Fibroblast of pulmonary artery (primary cell): ENCODE results near the gene CEACAM1.

Experiments used
- DNase-seq: peaks from one replicate; pipeline ENCODE4 v3.0.0-alpha.2; 2010; ENCODE audit warnings: low read depth
- H3K4me3 ChIP-seq: replicated peaks from 2 replicates; pipeline ENCODE4 v1.5.1; 2011; ENCODE audit warnings: low read depth, mild to moderate bottlenecking, control low read depth, low read length, moderate library complexity
- TF ChIP-seq, protein P1 (sequence below): IDR thresholded peaks from 2 replicates; pipeline ENCODE4 v1.5.1; 2011; ENCODE audit warnings: mild to moderate bottlenecking, control low read depth, low read length, inconsistent platforms; ENCODE audit errors: missing control alignments

Gene CEACAM1

DNA sequence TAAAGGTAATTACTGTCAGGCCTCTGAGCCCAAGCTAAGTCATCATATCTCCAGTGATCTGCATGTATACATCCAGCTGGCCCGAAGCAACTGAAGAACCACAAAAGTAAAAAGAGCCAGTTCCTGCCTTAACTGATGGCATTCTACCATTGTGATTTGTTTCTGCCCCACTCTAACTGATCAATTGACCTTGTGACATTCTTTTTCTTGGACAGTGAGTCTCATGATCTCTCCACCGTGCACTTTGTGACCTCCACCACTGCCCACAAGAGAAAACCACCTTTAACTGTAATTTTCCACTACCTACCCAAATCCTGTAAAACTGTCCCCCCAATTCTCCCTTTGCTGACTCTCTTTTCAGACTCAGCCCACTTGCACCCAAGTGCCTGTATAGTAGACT is 68.4 kb downstream of the CEACAM1 start:
- no peak overlapping the region for H3K4me3 ChIP-seq
- TF ChIP-seq, protein P1, sequence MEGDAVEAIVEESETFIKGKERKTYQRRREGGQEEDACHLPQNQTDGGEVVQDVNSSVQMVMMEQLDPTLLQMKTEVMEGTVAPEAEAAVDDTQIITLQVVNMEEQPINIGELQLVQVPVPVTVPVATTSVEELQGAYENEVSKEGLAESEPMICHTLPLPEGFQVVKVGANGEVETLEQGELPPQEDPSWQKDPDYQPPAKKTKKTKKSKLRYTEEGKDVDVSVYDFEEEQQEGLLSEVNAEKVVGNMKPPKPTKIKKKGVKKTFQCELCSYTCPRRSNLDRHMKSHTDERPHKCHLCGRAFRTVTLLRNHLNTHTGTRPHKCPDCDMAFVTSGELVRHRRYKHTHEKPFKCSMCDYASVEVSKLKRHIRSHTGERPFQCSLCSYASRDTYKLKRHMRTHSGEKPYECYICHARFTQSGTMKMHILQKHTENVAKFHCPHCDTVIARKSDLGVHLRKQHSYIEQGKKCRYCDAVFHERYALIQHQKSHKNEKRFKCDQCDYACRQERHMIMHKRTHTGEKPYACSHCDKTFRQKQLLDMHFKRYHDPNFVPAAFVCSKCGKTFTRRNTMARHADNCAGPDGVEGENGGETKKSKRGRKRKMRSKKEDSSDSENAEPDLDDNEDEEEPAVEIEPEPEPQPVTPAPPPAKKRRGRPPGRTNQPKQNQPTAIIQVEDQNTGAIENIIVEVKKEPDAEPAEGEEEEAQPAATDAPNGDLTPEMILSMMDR: no peak
- no peak for DNase-seq
